Tibial nerve (tissue), 4 donors: Measurements from ENCODE around the gene MAGI3.

Experiments used
- EP300 ChIP-seq, 2 donors: sonication (generic); formaldehyde crosslinking; IDR thresholded peaks; one replicate each; pipeline ENCODE4 v1.6.1; 2017; ENCODE audit warnings: antibody characterized with exemption in 2 of 2, mild to moderate bottlenecking in 1 of 2
- POLR2A ChIP-seq, 2 donors: fragments of 450-650 bp; IDR thresholded peaks; one replicate each; pipeline ENCODE4 v1.6.1; 2017; ENCODE audit warnings: antibody characterized with exemption in 2 of 2, mild to moderate bottlenecking in 2 of 2, moderate library complexity in 2 of 2
- TF ChIP-seq, protein P1 (sequence below), 5 experiments: fragments of 200-600 bp in 3 of 5; fragments of 450-650 bp in 2 of 5; sonication (generic) in 3 of 5; IDR thresholded peaks; one replicate each; pipeline ENCODE4 v1.5.1; 2016 to 2019; ENCODE audit warnings: antibody characterized with exemption in 5 of 5, mild to moderate bottlenecking in 3 of 5, moderate library complexity in 2 of 5

DNA sequence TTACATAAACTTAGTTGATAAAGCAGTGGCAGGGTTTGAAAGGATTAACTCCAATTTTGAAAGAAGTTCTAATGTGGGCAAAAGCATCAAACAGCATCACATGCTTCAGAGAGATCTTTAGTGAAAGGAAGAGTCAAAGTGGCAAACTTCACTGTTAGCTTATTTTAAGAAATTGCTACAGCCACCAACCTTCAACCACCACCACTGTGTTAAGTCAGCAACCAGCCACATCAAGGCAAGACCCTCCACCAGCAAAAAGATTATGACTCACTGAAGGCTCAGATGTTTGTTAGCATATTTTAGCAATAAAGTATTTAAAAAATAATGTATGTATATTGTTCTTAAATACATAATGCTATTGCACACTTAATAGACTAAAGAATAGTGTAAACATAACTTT, 21.3 kb upstream of the MAGI3 start:
- TF ChIP-seq, protein P1, sequence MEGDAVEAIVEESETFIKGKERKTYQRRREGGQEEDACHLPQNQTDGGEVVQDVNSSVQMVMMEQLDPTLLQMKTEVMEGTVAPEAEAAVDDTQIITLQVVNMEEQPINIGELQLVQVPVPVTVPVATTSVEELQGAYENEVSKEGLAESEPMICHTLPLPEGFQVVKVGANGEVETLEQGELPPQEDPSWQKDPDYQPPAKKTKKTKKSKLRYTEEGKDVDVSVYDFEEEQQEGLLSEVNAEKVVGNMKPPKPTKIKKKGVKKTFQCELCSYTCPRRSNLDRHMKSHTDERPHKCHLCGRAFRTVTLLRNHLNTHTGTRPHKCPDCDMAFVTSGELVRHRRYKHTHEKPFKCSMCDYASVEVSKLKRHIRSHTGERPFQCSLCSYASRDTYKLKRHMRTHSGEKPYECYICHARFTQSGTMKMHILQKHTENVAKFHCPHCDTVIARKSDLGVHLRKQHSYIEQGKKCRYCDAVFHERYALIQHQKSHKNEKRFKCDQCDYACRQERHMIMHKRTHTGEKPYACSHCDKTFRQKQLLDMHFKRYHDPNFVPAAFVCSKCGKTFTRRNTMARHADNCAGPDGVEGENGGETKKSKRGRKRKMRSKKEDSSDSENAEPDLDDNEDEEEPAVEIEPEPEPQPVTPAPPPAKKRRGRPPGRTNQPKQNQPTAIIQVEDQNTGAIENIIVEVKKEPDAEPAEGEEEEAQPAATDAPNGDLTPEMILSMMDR (IDR thresholded peaks at IDR 0.05): no peak
- TF ChIP-seq EP300 (IDR thresholded peaks at IDR 0.05) (no peak), POLR2A (IDR thresholded peaks at IDR 0.05) (no peak)
